Activated CD4-positive, alpha-beta memory T cell treated with anti-CD3 and anti-CD28 coated beads for 36 hours (primary cell): ENCODE results near the gene TRAPPC12. TPM values are rescaled to one million over a fixed set of nuclear protein-coding genes. Genes with fewer than 3 reads are reported as not detected.

ENCODE experiments used
- CTCF ChIA-PET: fragments of 350-600 bp; sonication (Branson Sonifier 250); formaldehyde crosslinking; loops from one replicate; lab custom pipeline; 2021; ENCODE audit warnings: antibody characterized with exemption, inconsistent platforms; lab: Charles Lee
- POLR2A ChIA-PET: fragments of 350-600 bp; sonication (Branson Sonifier 250); formaldehyde crosslinking; loops from one replicate; lab custom pipeline; 2021; ENCODE audit warnings: antibody characterized with exemption; lab: Charles Lee
- DNase-seq: peaks from one replicate; pipeline ENCODE4 v3.0.0-alpha.2; 2020
- H3K27ac Mint-ChIP-seq: one replicate; pipeline ENCODE4 v1.8.0; 2021; ENCODE audit warnings: mixed read lengths
- H3K27me3 Mint-ChIP-seq: one replicate; pipeline ENCODE4 v1.8.0; 2021; ENCODE audit warnings: mixed read lengths
- H3K36me3 Mint-ChIP-seq: one replicate; pipeline ENCODE4 v1.8.0; 2021; ENCODE audit warnings: mixed read lengths
- H3K4me1 Mint-ChIP-seq: one replicate; pipeline ENCODE4 v1.8.0; 2021; ENCODE audit warnings: low read depth, mixed read lengths
- H3K4me3 Mint-ChIP-seq: one replicate; pipeline ENCODE4 v1.8.0; 2021; ENCODE audit warnings: mild to moderate bottlenecking, mixed read lengths
- H3K9me3 Mint-ChIP-seq: one replicate; pipeline ENCODE4 v1.8.0; 2021; ENCODE audit warnings: mixed read lengths
- intact Hi-C: fragments of 100-400 bp; cut with micrococcal nuclease; formaldehyde crosslinking; loops from one replicate; pipeline ENCODE4 v1.15.1; 2023
- total RNA-seq, 2 experiments: library from RNA; stranded (reverse); gene quantifications; one replicate each; pipeline ENCODE4 v1.2.3, GENCODE V29; 2021

TRAPPC12 gene
- total RNA-seq, 2 experiments from 2014 or later = 61.4 to 64.3 TPM

DNA sequence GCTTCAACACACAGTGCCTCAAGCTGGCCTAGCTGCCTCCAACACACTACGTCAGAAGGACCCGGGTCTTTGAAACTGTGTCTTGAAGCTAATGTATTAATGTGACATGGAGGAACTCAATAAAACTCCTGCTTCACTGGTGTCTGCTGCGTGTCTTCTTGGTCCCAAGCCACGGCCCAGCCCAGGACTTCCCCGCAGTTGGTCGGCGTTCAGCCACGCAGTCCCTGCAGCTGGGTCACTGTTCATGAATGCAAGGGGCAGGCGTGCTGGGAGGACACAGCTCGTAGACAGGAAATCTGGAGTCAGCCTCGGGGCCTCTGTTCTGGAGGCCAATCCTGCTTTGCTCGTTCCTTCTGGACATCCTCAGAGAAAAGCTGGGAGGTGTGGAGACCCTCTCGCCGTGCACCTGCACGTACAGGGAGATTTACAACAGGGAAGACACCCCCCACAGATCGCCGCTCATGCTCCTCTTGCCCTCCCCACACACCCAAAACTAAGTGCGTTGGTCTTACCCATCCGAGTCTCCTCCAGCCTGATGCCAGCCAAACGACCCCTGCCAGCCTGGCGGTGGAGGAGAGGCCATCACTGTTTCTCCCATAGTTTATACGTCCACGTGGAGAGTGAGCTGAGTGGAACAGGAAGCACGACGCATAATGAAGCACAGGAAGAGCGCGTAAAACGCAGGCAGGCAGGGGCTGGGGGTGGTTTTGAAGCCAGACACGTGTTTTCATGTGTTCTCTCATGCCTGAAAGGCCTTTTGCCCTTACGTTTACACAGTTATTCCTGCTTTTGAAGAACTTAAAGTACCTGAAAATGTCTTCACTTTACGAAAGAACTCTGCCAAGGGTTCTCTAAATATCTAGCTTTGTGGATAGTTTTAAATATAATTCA is 100.2 kb downstream of the TRAPPC12 start:
- Mint-ChIP-seq H3K27me3 (no peaks in the 10 kb centered on the region), H3K27ac (no peak overlapping the region), H3K4me1 (no peaks in the 10 kb centered on the region), H3K9me3 (no peaks in the 10 kb centered on the region), H3K36me3 (peaks cover 7% of the 10 kb centered on the region), H3K4me3 (no peak overlapping the region)
- no peak for DNase-seq
- ChIA-PET CTCF (no interaction called here), POLR2A (no interaction called here)
- intact Hi-C loops = no loop called here

GRCh38 chr2:3480352-3481010 is 101.0 kb downstream of the TRAPPC12 start:
- Mint-ChIP-seq H3K4me1 (no peaks in the 10 kb centered on the region), H3K9me3 (no peaks in the 10 kb centered on the region), H3K36me3 (peaks cover 12% of the 10 kb centered on the region), H3K27ac (no peak overlapping the region), H3K27me3 (no peaks in the 10 kb centered on the region), H3K4me3 (no peak overlapping the region)
- CTCF ChIA-PET = no interaction called here
- intact Hi-C loops = no loop called here
- DNase-seq = no peak
- POLR2A ChIA-PET = no interaction called here

DNA sequence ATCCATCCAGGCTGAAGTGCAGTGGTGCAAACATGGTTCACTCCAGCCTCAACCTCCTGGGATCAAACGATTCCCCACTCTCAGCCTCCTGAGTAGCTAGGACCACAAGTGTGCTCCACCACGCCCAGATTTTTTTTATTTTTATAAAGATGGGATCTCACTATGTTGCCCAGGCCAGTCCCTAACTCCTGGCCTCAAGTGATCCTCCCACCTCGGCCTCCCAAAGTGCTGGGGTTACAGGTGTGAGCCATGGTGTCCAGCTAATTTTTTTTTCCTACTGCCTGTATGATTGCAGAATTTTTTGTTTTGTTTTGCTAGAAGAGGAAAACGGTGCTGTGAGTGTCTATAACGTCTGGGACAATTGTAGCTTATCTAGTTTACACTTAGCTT is 101.5 kb downstream of the TRAPPC12 start:
- intact Hi-C loops = no loop called here
- H3K36me3 Mint-ChIP-seq = peaks cover 14% of the 10 kb centered on the region

DNA sequence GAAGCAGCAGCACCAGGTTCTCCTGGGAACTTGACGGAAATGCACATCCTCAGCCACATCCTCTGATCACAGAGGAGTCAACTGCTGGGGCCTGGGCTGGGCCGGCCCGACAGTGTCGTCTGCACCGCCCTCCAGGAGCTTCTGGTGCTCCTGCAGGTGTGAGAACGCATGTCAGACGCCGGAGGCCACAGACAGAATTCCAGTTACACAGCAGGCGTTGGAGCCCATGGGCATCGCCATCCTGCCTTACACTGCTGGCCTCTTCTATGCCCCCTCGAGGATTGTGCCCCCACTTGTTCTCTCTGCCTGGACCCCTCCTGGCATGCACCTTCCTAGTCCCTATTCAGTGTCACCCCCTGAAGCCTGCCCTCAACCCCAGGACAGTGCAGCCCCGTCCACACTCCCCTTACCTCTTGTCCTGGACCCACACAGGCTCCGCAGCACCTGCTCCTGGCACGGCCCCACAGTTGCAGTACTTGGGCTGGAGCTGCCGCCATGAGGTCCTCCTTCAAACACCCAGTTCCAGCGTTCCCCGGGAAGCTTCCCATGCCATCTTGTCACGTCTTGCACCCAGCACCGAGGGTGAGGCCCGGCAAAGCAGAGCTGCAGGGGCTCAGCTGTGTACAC is 102.4 kb downstream of the TRAPPC12 start:
- no peaks in the 10 kb centered on the region for H3K27me3 Mint-ChIP-seq
- H3K36me3 Mint-ChIP-seq = peaks cover 14% of the 10 kb centered on the region
- CTCF ChIA-PET = no interaction called here
- no peak overlapping the region for H3K4me3 Mint-ChIP-seq
- no peak for DNase-seq
- no peaks in the 10 kb centered on the region for H3K4me1 Mint-ChIP-seq
- no peak overlapping the region for H3K27ac Mint-ChIP-seq
- H3K9me3 Mint-ChIP-seq = no peaks in the 10 kb centered on the region
- intact Hi-C loops = no loop called here
- POLR2A ChIA-PET = no interaction called here

More for the DNA sequence above, 101.5 kb downstream of the TRAPPC12 start:
- POLR2A ChIA-PET = no interaction called here
- no peaks in the 10 kb centered on the region for H3K9me3 Mint-ChIP-seq
- H3K4me3 Mint-ChIP-seq = no peak overlapping the region
- no peak for DNase-seq
- no peaks in the 10 kb centered on the region for H3K27me3 Mint-ChIP-seq
- CTCF ChIA-PET = no interaction called here
- H3K4me1 Mint-ChIP-seq = no peaks in the 10 kb centered on the region
- no peak overlapping the region for H3K27ac Mint-ChIP-seq

GRCh38 chr2:3482363-3482821 is 102.9 kb downstream of the TRAPPC12 start:
- H3K27ac Mint-ChIP-seq = no peak overlapping the region
- DNase-seq = no peak
- CTCF ChIA-PET = no interaction called here
- H3K4me1 Mint-ChIP-seq = no peaks in the 10 kb centered on the region
- POLR2A ChIA-PET = no interaction called here
- intact Hi-C loops = no loop called here
- peaks cover 14% of the 10 kb centered on the region for H3K36me3 Mint-ChIP-seq
- H3K27me3 Mint-ChIP-seq = no peaks in the 10 kb centered on the region
- H3K4me3 Mint-ChIP-seq = no peak overlapping the region
- H3K9me3 Mint-ChIP-seq = no peaks in the 10 kb centered on the region

- intact Hi-C loops = no loop called here
Observed at GRCh38 chr2:3483227-3483985, 103.9 kb downstream of the TRAPPC12 start.

GRCh38 chr2:3483986-3484960 is 104.8 kb downstream of the TRAPPC12 start:
- Mint-ChIP-seq H3K4me3 (no peak overlapping the region), H3K4me1 (no peaks in the 10 kb centered on the region), H3K27me3 (no peaks in the 10 kb centered on the region), H3K36me3 (peaks cover 11% of the 10 kb centered on the region), H3K27ac (no peak overlapping the region), H3K9me3 (no peaks in the 10 kb centered on the region)
- ChIA-PET POLR2A (interaction anchor here (0.6 kb wide), 2 partner anchors 23 to 472 kb away, joined by 3 read pairs; no protein-coding TSS in a partner anchor), CTCF (no interaction called here)
- intact Hi-C loops = no loop called here
- DNase-seq = no peak

More at GRCh38 chr2:3483227-3483985, 103.9 kb downstream of the TRAPPC12 start:
- ChIA-PET CTCF (no interaction called here), POLR2A (no interaction called here)
- DNase-seq = no peak
- Mint-ChIP-seq H3K27ac (no peak overlapping the region), H3K27me3 (no peaks in the 10 kb centered on the region), H3K9me3 (no peaks in the 10 kb centered on the region), H3K4me3 (no peak overlapping the region), H3K36me3 (peaks cover 14% of the 10 kb centered on the region), H3K4me1 (no peaks in the 10 kb centered on the region)

- Mint-ChIP-seq H3K27me3 (no peaks in the 10 kb centered on the region), H3K9me3 (no peaks in the 10 kb centered on the region), H3K27ac (no peak overlapping the region), H3K36me3 (peaks cover 8% of the 10 kb centered on the region), H3K4me3 (no peak overlapping the region), H3K4me1 (no peaks in the 10 kb centered on the region)
- ChIA-PET POLR2A (no interaction called here), CTCF (no interaction called here)
- intact Hi-C loops = no loop called here
- DNase-seq = no peak
Observed at GRCh38 chr2:3485166-3485565, 105.7 kb downstream of the TRAPPC12 start.

GRCh38 chr2:3486047-3487027 is 106.8 kb downstream of the TRAPPC12 start:
- H3K9me3 Mint-ChIP-seq = no peaks in the 10 kb centered on the region
- peaks cover 7% of the 10 kb centered on the region for H3K36me3 Mint-ChIP-seq
- H3K27ac Mint-ChIP-seq = no peak overlapping the region
- no peak overlapping the region for H3K4me3 Mint-ChIP-seq
- intact Hi-C loops = no loop called here
- CTCF ChIA-PET = no interaction called here
- POLR2A ChIA-PET = no interaction called here
- DNase-seq = no peak
- H3K27me3 Mint-ChIP-seq = no peaks in the 10 kb centered on the region
- H3K4me1 Mint-ChIP-seq = no peaks in the 10 kb centered on the region

DNA sequence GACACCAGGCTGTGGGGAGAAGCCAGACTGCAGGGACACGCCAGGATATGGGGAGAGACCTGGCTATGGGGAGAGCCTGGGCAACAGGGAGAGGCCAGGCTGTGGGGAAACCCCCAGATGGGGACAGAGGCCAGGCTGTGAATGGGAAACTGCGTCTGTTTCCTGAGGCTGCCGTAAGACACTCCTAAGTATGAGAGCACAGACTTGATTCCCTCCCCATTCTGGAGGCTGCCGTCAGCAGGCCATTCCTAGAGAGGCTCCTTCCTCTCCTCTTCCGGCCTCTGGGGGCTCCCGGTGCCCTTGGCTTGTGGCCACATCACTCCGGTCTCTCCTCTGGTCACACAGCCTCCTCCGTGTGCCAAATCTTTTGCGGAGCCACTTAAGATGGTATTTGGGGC is 107.5 kb downstream of the TRAPPC12 start:
- POLR2A ChIA-PET = no interaction called here
- intact Hi-C loops = no loop called here

More for the DNA sequence above, 107.5 kb downstream of the TRAPPC12 start:
- Mint-ChIP-seq H3K4me1 (no peaks in the 10 kb centered on the region), H3K9me3 (no peaks in the 10 kb centered on the region), H3K27ac (no peak overlapping the region), H3K4me3 (no peak overlapping the region), H3K27me3 (no peaks in the 10 kb centered on the region), H3K36me3 (peaks cover 7% of the 10 kb centered on the region)
- CTCF ChIA-PET = no interaction called here
- no peak for DNase-seq
